DMS53 treated with DMSO at 0.1 percent for 48 hours (cell line): ENCODE measurements around the gene PRLH.
"Not testable (repeated sequence)": the region's sequence is repeated elsewhere in the genome, so short reads cannot be mapped to it uniquely, and the experiment has no call there.

Experiments
- DNase-seq: peaks from one replicate; lab custom pipeline; 2025; ENCODE audit not compliant: unreplicated experiment; lab: John Stamatoyannopoulos, UW

Gene PRLH

GRCh38 chr2:237581326-237581725 lies 15.0 kb downstream of the PRLH start:
- DNase-seq: no peak

GRCh38 chr2:237581751-237582746 lies 15.7 kb downstream of the PRLH start:
- DNase-seq: no peak

GRCh38 chr2:237583385-237584295 lies 17.3 kb downstream of the PRLH start:
- DNase-seq: no peak

- no peak for DNase-seq
These were observed 19.3 kb downstream of the PRLH start for GRCh38 chr2:237585590-237586221.

- no peak for DNase-seq
These were observed 21.8 kb downstream of the PRLH start for GRCh38 chr2:237588044-237588696.

- DNase-seq: peak; percentile 99
These were observed 24.1 kb downstream of the PRLH start, which contains the start of gene RAB17 for GRCh38 chr2:237590272-237591140. TSS of gene RAB17 (minus strand) at chr2:237590734. CDS start at chr2:237586154, 4,580 bp downstream.

GRCh38 chr2:237591141-237591881 lies 24.9 kb downstream of the PRLH start:
- peak; percentile 67 for DNase-seq

- DNase-seq: no peak
These were observed 26.1 kb downstream of the PRLH start for GRCh38 chr2:237592425-237592980.

- no peak for DNase-seq
These were observed 26.7 kb downstream of the PRLH start for GRCh38 chr2:237593036-237593435.

- DNase-seq: no peak
These were observed 27.4 kb downstream of the PRLH start for GRCh38 chr2:237593596-237594320.

GRCh38 chr2:237594514-237594871 lies 28.1 kb downstream of the PRLH start:
- no peak for DNase-seq

GRCh38 chr2:237595829-237596519 lies 29.6 kb downstream of the PRLH start:
- not testable (repeated sequence) for DNase-seq

- DNase-seq: no peak
These were observed 30.3 kb downstream of the PRLH start for GRCh38 chr2:237596520-237597195.

- DNase-seq: no peak
These were observed 31.1 kb downstream of the PRLH start for GRCh38 chr2:237597196-237598145.

- no peak for DNase-seq
These were observed 32.3 kb downstream of the PRLH start for GRCh38 chr2:237598468-237599208.
